Hepatocyte (in vitro differentiated cells): ENCODE measurements around the gene C1orf21. TPM values are rescaled to one million over a fixed set of nuclear protein-coding genes. Genes with fewer than 3 reads are reported as not detected.

Source experiments
- DNase-seq: peaks from one replicate; pipeline ENCODE4 v3.0.0-alpha.2; 2016; ENCODE audit warnings: low spot score
- H2AFZ ChIP-seq: fragments of 200-600 bp; sonication (generic); 2 replicates; pipeline ENCODE4 v1.6.0; 2016; ENCODE audit warnings: antibody characterized with exemption, mild to moderate bottlenecking
- H3K27ac ChIP-seq: fragments of 200-600 bp; sonication (generic); 2 replicates; pipeline ENCODE4 v1.5.1; 2016; ENCODE audit warnings: mild to moderate bottlenecking
- H3K27me3 ChIP-seq: fragments of 200-600 bp; sonication (generic); 2 replicates; pipeline ENCODE4 v1.6.1; 2016
- H3K36me3 ChIP-seq: fragments of 200-600 bp; sonication (generic); replicated peaks from 2 replicates; pipeline ENCODE4 v1.5.1; 2016; ENCODE audit warnings: low read depth; ENCODE audit not compliant: insufficient read depth
- H3K4me1 ChIP-seq: fragments of 200-600 bp; sonication (generic); 2 replicates; pipeline ENCODE4 v1.5.1; 2016; ENCODE audit warnings: mild to moderate bottlenecking, moderate library complexity; ENCODE audit not compliant: insufficient read depth
- H3K4me2 ChIP-seq: fragments of 200-600 bp; sonication (generic); 2 replicates; pipeline ENCODE4 v1.6.0; 2016
- H3K4me3 ChIP-seq: fragments of 200-600 bp; sonication (generic); 2 replicates; pipeline ENCODE4 v1.5.1; 2016; ENCODE audit warnings: mild to moderate bottlenecking
- H3K79me2 ChIP-seq: fragments of 200-600 bp; sonication (generic); 2 replicates; pipeline ENCODE4 v1.6.0; 2017; ENCODE audit warnings: mild to moderate bottlenecking
- H3K9me2 ChIP-seq: fragments of 200-600 bp; sonication (generic); replicated peaks from 2 replicates; pipeline ENCODE4 v1.6.0; 2017; ENCODE audit warnings: mild to moderate bottlenecking; ENCODE audit not compliant: insufficient read depth
- H3K9me3 ChIP-seq: fragments of 200-600 bp; sonication (generic); 2 replicates; pipeline ENCODE4 v1.5.1; 2016; ENCODE audit warnings: low read depth, mild to moderate bottlenecking
- H4K20me1 ChIP-seq: fragments of 200-600 bp; sonication (generic); 2 replicates; pipeline ENCODE4 v1.6.0; 2016; ENCODE audit warnings: mild to moderate bottlenecking; ENCODE audit not compliant: insufficient read depth, poor library complexity, severe bottlenecking
- EZH2 ChIP-seq: fragments of 200-600 bp; sonication (generic); IDR thresholded peaks from 2 replicates; pipeline ENCODE4 v1.6.1; 2016; ENCODE audit warnings: antibody characterized with exemption, mild to moderate bottlenecking, borderline replicate concordance
- EZH2phosphoT487 ChIP-seq: fragments of 200-600 bp; sonication (generic); IDR thresholded peaks from one replicate; pipeline ENCODE4 v1.6.1; 2018; ENCODE audit warnings: antibody characterized with exemption, mild to moderate bottlenecking, low read depth, moderate library complexity; ENCODE audit not compliant: unreplicated experiment, severe bottlenecking
- WGBS: methylation state at CpG from one replicate; pipeline ENCODE4 v1.1.6; 2016; ENCODE audit warnings: low lambda C conversion rate; ENCODE audit errors: missing lambda C conversion rate; 5-methylcytosine and 5-hydroxymethylcytosine counted together
- polyA plus RNA-seq: library from polyadenylated mRNA; unstranded; fragments of >200 nt; fragmentation: Nextera tagmentation; extraction: Ambion mirVana; gene quantifications from 2 replicates; pipeline ENCODE4 v1.2.1, GENCODE V29; 2016
- total RNA-seq: library from RNA; depleted of rRNA; stranded (reverse); fragments of >200 nt; gene quantifications from 2 replicates; pipeline ENCODE4 v1.2.3, GENCODE V29; 2014
- TF ChIP-seq, protein P1 (sequence below): fragments of 200-600 bp; sonication (generic); IDR thresholded peaks from 2 replicates; pipeline ENCODE4 v1.5.1; 2016; ENCODE audit warnings: antibody characterized with exemption, mild to moderate bottlenecking; ENCODE audit not compliant: poor library complexity

The C1orf21 gene
- total and polyA plus RNA-seq, 2 experiments from 2014 or later: 26.9 to 37.9 TPM

DNA sequence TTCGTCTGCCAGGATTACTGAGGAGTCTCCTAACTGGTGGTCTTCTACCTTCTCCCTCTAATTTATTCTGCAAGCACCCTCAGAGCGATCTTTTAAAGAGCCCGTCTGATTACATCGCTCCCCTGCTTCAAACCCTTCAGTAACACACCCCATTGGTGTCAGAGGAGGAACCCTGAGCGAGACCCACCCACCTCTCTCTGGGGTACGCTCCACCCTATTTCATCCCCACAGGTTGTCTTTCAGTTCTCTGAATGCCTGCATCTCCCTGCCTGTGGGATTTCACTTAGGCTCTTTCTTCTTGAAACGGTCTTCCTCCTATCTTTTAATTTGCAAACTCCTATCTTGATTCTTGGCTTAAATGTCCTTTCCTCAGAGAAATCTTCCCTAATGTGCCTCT lies 39.4 kb downstream of the C1orf21 start:
- TF ChIP-seq EZH2phosphoT487: no peak
- TF ChIP-seq, protein P1, sequence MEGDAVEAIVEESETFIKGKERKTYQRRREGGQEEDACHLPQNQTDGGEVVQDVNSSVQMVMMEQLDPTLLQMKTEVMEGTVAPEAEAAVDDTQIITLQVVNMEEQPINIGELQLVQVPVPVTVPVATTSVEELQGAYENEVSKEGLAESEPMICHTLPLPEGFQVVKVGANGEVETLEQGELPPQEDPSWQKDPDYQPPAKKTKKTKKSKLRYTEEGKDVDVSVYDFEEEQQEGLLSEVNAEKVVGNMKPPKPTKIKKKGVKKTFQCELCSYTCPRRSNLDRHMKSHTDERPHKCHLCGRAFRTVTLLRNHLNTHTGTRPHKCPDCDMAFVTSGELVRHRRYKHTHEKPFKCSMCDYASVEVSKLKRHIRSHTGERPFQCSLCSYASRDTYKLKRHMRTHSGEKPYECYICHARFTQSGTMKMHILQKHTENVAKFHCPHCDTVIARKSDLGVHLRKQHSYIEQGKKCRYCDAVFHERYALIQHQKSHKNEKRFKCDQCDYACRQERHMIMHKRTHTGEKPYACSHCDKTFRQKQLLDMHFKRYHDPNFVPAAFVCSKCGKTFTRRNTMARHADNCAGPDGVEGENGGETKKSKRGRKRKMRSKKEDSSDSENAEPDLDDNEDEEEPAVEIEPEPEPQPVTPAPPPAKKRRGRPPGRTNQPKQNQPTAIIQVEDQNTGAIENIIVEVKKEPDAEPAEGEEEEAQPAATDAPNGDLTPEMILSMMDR: no peak
- TF ChIP-seq EZH2: no peak
- no peaks in the 10 kb centered on the region for H3K9me3 ChIP-seq
- WGBS: 95% methylated on average over 7 of the region's 7 CpGs
- peaks cover 11% of the 10 kb centered on the region for H3K79me2 ChIP-seq
- H4K20me1 ChIP-seq: no peaks in the 10 kb centered on the region
- H3K27ac ChIP-seq: no peak overlapping the region
- no peak overlapping the region for H3K4me2 ChIP-seq
- no peaks in the 10 kb centered on the region for H3K9me2 ChIP-seq
- no peak for DNase-seq
- no peak overlapping the region for H3K4me3 ChIP-seq
- peaks cover 2% of the 10 kb centered on the region for H3K4me1 ChIP-seq
- no peak overlapping the region for H2AFZ ChIP-seq
- no peaks in the 10 kb centered on the region for H3K36me3 ChIP-seq
- no peaks in the 10 kb centered on the region for H3K27me3 ChIP-seq

DNA sequence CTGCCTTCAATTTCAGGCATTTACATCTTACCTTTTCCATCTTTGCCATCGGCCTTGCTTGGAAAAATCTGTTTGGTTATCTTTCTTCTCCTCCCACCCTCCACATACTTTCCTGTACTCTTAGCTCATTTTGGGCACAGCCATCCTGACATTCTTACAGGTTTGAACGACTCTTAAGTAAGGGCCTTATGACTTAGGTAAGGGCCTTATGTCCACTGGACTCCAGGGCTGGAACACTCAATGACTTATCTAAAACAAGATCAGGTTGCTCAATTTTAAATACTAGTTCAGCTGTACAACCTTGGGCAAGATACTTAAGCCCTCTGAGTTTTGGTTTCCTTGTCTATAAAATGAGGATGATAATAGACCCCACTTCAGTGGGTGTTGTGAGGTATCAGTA lies 40.9 kb downstream of the C1orf21 start:
- no peaks in the 10 kb centered on the region for H3K36me3 ChIP-seq
- H2AFZ ChIP-seq: no peak overlapping the region
- no peaks in the 10 kb centered on the region for H3K9me2 ChIP-seq
- 91% methylated on average over 2 of the region's 2 CpGs for WGBS
- no peaks in the 10 kb centered on the region for H3K27me3 ChIP-seq
- no peak overlapping the region for H3K4me3 ChIP-seq
- no peak overlapping the region for H3K4me2 ChIP-seq
- peaks cover 2% of the 10 kb centered on the region for H3K4me1 ChIP-seq
- no peaks in the 10 kb centered on the region for H3K9me3 ChIP-seq
- no peaks in the 10 kb centered on the region for H4K20me1 ChIP-seq
- peaks cover 2% of the 10 kb centered on the region for H3K79me2 ChIP-seq
- no peak overlapping the region for H3K27ac ChIP-seq
- DNase-seq: no peak
- TF ChIP-seq, protein P1: no peak
- TF ChIP-seq EZH2phosphoT487 (no peak), EZH2 (no peak)

DNA sequence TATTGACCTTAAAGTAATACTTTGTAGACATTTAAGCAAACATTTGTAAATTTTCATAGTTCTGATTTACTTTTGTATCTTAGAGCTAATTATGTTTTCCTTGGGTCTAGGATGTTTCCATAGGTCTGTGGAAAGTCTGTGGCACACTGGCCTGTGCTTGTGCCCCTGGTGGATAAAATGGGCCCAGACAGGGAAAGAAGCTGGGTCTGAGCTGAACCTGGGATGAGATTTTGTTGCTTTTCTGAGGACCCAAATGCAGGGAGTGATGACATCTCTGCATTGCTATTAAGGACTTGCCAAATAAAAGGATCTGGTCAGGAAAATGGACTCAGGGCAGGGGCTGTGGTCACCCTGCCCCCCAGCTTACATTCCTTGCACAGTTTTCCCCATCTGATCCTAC lies 41.8 kb downstream of the C1orf21 start:
- Histone ChIP-seq H3K9me3 (no peaks in the 10 kb centered on the region), H3K9me2 (no peaks in the 10 kb centered on the region), H3K27me3 (no peaks in the 10 kb centered on the region), H3K36me3 (no peaks in the 10 kb centered on the region), H3K79me2 (peaks cover 2% of the 10 kb centered on the region), H4K20me1 (no peaks in the 10 kb centered on the region), H3K4me3 (no peak overlapping the region), H2AFZ (no peak overlapping the region), H3K4me2 (no peak overlapping the region), H3K4me1 (peaks cover 2% of the 10 kb centered on the region), H3K27ac (no peak overlapping the region)
- no peak for TF ChIP-seq EZH2
- no peak for TF ChIP-seq EZH2phosphoT487
- TF ChIP-seq, protein P1: no peak
- DNase-seq: no peak

DNA sequence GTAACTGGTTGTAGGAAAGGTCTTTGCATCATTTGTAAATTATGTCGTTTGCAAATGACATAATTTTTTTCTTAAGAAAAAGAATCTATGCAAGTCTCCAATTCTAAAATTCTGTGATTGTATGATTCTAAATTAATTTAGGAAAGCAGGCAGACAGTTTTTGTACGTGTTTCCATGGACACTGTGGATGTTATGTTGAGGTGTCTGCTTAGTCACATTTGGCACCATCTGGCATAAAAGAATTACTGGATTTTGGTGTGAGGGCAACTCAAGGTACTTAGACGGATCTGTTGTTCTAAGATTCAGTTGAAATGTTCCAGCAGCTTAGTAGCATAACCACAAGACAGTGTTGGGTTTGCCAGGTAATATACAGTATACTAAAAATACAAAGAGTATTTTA lies 42.5 kb downstream of the C1orf21 start:
- no peaks in the 10 kb centered on the region for H4K20me1 ChIP-seq
- peaks cover 5% of the 10 kb centered on the region for H3K79me2 ChIP-seq
- WGBS: 95% methylated on average over 3 of the region's 3 CpGs
- H3K27me3 ChIP-seq: no peaks in the 10 kb centered on the region
- H3K9me2 ChIP-seq: no peaks in the 10 kb centered on the region
- H3K9me3 ChIP-seq: no peaks in the 10 kb centered on the region
- H3K4me3 ChIP-seq: no peak overlapping the region
- no peaks in the 10 kb centered on the region for H3K36me3 ChIP-seq
- DNase-seq: no peak
- H3K4me2 ChIP-seq: no peak overlapping the region
- TF ChIP-seq, protein P1: no peak
- no peak for TF ChIP-seq EZH2
- no peak for TF ChIP-seq EZH2phosphoT487
- H3K4me1 ChIP-seq: peaks cover under 1% of the 10 kb centered on the region
- no peak overlapping the region for H3K27ac ChIP-seq
- no peak overlapping the region for H2AFZ ChIP-seq
